Epithelial cell of proximal tubule (primary cell): Measurements from ENCODE around the gene ARHGAP45. TPM values are rescaled to one million over a fixed set of nuclear protein-coding genes. Genes with fewer than 3 reads are reported as not detected.

ENCODE experiments used
- DNase-seq: peaks from one replicate; pipeline ENCODE4 v3.0.0-alpha.2; 2011; ENCODE audit warnings: low read depth
- H3K4me3 ChIP-seq: 2 replicates; pipeline ENCODE4 v1.5.1; 2011; ENCODE audit warnings: low read depth, mild to moderate bottlenecking, low read length
- CTCF ChIP-seq: conservative IDR thresholded peaks from 2 replicates; pipeline ENCODE4 v1.5.1; 2012; ENCODE audit warnings: low read depth, mild to moderate bottlenecking, low read length
- total RNA-seq: library from RNA; depleted of rRNA; stranded (reverse); fragments of >200 nt; gene quantifications from 2 replicates; pipeline ENCODE4 v1.2.3, GENCODE V29; 2015

Gene ARHGAP45
- total RNA-seq, 1 donor from 2014 or later: 6.7 TPM

- TF ChIP-seq CTCF: no peak
- no peak for DNase-seq
- no peak overlapping the region for H3K4me3 ChIP-seq
These were observed 14.5 kb upstream of the ARHGAP45 start for GRCh38 chr19:1052349-1052975.

- no peak for TF ChIP-seq CTCF
- no peak for DNase-seq
- H3K4me3 ChIP-seq: no peak overlapping the region
These were observed 13.5 kb upstream of the ARHGAP45 start for GRCh38 chr19:1053176-1054101.

GRCh38 chr19:1054102-1055027 lies 12.6 kb upstream of the ARHGAP45 start:
- DNase-seq: no peak
- no peak for TF ChIP-seq CTCF
- H3K4me3 ChIP-seq: no peak overlapping the region

GRCh38 chr19:1055028-1055425 lies 11.9 kb upstream of the ARHGAP45 start:
- TF ChIP-seq CTCF: no peak
- no peak overlapping the region for H3K4me3 ChIP-seq
- no peak for DNase-seq

GRCh38 chr19:1055886-1056620 lies 10.9 kb upstream of the ARHGAP45 start:
- TF ChIP-seq CTCF: no peak
- no peak overlapping the region for H3K4me3 ChIP-seq

More at GRCh38 chr19:1055886-1056620, 10.9 kb upstream of the ARHGAP45 start:
- DNase-seq: no peak
